GM12878 (cell line): Measurements from ENCODE around the gene SNAI1. TPM values are rescaled to one million over a fixed set of nuclear protein-coding genes. Genes with fewer than 3 reads are reported as not detected.

Experiments used
- ATAC-seq: fragments of 200-7000 bp; cut with Tn5 transposase; 3 replicates; pipeline ENCODE4 v1.9.1; 2020; ENCODE audit warnings: mild to moderate bottlenecking, moderate library complexity
- BruUV-seq: library from RNA; stranded (reverse); fragments of 400-500 nt; replicated peaks from 2 replicates; lab custom pipeline; 2021; lab: Mats Ljungman, UMichigan
- CTCF ChIA-PET: fragments of 300-600 bp; sonication (Branson Sonifier 250); formaldehyde crosslinking; extraction: SDS; loops from one replicate; lab custom pipeline; 2021; ENCODE audit warnings: inconsistent platforms; lab: Yijun Ruan, JAX
- POLR2A ChIA-PET: fragments of 350-600 bp; formaldehyde crosslinking; extraction: SDS; loops from one replicate; lab custom pipeline; 2021; ENCODE audit warnings: inconsistent platforms; lab: Charles Lee
- RAD21 ChIA-PET: fragments of 300-600 bp; sonication (Branson Sonifier 250); formaldehyde crosslinking; loops from one replicate; lab custom pipeline; 2023; ENCODE audit warnings: antibody characterized with exemption; ENCODE audit not compliant: unreplicated experiment; lab: Charles Lee
- SMC1A ChIA-PET: fragments of 300-600 bp; sonication (Branson Sonifier 250); formaldehyde crosslinking; loops from one replicate; lab custom pipeline; 2023; ENCODE audit not compliant: unreplicated experiment, uncharacterized antibody; lab: Charles Lee
- DNase-seq: peaks from one replicate; pipeline ENCODE4 v3.0.0-alpha.2; 2011; ENCODE audit warnings: low read depth, low spot score
- FAIRE-seq: peaks from 3 replicates; lab custom pipeline; 2011; peaks lifted over from hg19 to GRCh38; lab: Jason Lieb, UNC
- H2AFZ ChIP-seq: 2 replicates; pipeline ENCODE4 v1.6.0; 2011; ENCODE audit warnings: low read depth, low read length, control low read depth; ENCODE audit not compliant: control insufficient read depth
- H3K27ac ChIP-seq: 2 replicates; pipeline ENCODE4 v1.5.1; 2011; ENCODE audit warnings: control low read depth; ENCODE audit not compliant: control insufficient read depth, insufficient read depth
- H3K27me3 ChIP-seq, 2 experiments: replicated peaks in 1 of 2; 2 replicates each; pipeline versions ENCODE4 v1.6.0 to v1.6.1; 2011; ENCODE audit warnings: low read length in 1 of 2; ENCODE audit not compliant: control insufficient read depth in 2 of 2, insufficient read depth in 2 of 2
- H3K36me3 ChIP-seq, 2 experiments: 2 replicates each; pipeline ENCODE4 v1.5.1; 2011; ENCODE audit warnings: low read length in 1 of 2; ENCODE audit not compliant: control insufficient read depth in 2 of 2, insufficient read depth in 2 of 2
- H3K4me1 ChIP-seq: 2 replicates; pipeline ENCODE4 v1.6.1; 2011; ENCODE audit warnings: mild to moderate bottlenecking, low read length, moderate library complexity, mixed read lengths; ENCODE audit not compliant: control insufficient read depth, insufficient read depth
- H3K4me2 ChIP-seq: 2 replicates; pipeline ENCODE4 v1.6.0; 2011; ENCODE audit warnings: control low read depth; ENCODE audit not compliant: control insufficient read depth, insufficient read depth
- H3K4me3 ChIP-seq: fragments of 200-600 bp; sonication (generic); 2 replicates; pipeline ENCODE4 v1.5.1; 2016
- H3K79me2 ChIP-seq: 2 replicates; pipeline ENCODE4 v1.6.0; 2011; ENCODE audit warnings: low read length; ENCODE audit not compliant: control insufficient read depth, insufficient read depth
- H3K9ac ChIP-seq: 2 replicates; pipeline ENCODE4 v1.8.0; 2011; ENCODE audit warnings: low read length, control low read depth, mixed read lengths; ENCODE audit not compliant: control insufficient read depth, insufficient read depth
- H3K9me3 ChIP-seq: replicated peaks from 3 replicates; pipeline ENCODE4 v1.5.1; 2011; ENCODE audit warnings: mild to moderate bottlenecking, low read length; ENCODE audit not compliant: control insufficient read depth, insufficient read depth
- H4K20me1 ChIP-seq: 2 replicates; pipeline ENCODE4 v1.6.0; 2011; ENCODE audit not compliant: control insufficient read depth, insufficient read depth
- ESRRA ChIP-seq: IDR thresholded peaks from 2 replicates; pipeline ENCODE4 v1.6.1; 2012; ENCODE audit warnings: mild to moderate bottlenecking, low read length, improper control_type of control experiment
- KDM1A ChIP-seq: fragments of 200-600 bp; sonication (generic); IDR thresholded peaks from 2 replicates; pipeline ENCODE4 v1.6.1; 2016; ENCODE audit warnings: borderline replicate concordance
- RUNX3 ChIP-seq: IDR thresholded peaks from 2 replicates; pipeline ENCODE4 v1.6.1; 2012; ENCODE audit warnings: low read length, inconsistent platforms
- SPI1 ChIP-seq: IDR thresholded peaks from 2 replicates; pipeline ENCODE4 v1.6.1; 2011; ENCODE audit warnings: low read depth, mild to moderate bottlenecking, low read length, moderate library complexity, borderline replicate concordance; ENCODE audit not compliant: insufficient read depth
- WGBS: methylation state at CpG from one replicate; pipeline ENCODE4 v1.1.6; 2016; ENCODE audit warnings: low lambda C conversion rate; ENCODE audit not compliant: insufficient replicate concordance, insufficient coverage; ENCODE audit errors: missing lambda C conversion rate; 5-methylcytosine and 5-hydroxymethylcytosine counted together
- in situ Hi-C: fragments of 300-500 bp; cut with MboI; formaldehyde crosslinking; loops from 9 replicates; pipeline ENCODE4 v1.14.3; 2018; ENCODE audit warnings: mixed read lengths
- intact Hi-C: fragments of 100-400 bp; cut with micrococcal nuclease; formaldehyde crosslinking; loops from one replicate; pipeline ENCODE4 v1.14.2; 2022; ENCODE audit not compliant: unreplicated experiment
- polyA plus RNA-seq, 11 experiments: library from polyadenylated mRNA; depleted of rRNA in 4 of 11; unstranded in 6 of 11; stranded (reverse) in 5 of 11; fragments of >200 nt; fragmentation: Nextera tagmentation in 4 of 11; fragmentation: Illumina TruSeq in 1 of 11; extraction: Ambion mirVana in 4 of 11; extraction: Trizol in 1 of 11; gene quantifications; 1 replicate in 1 of 11; 2 replicates in 10 of 11; pipeline versions ENCODE4 v1.2.1 to v1.2.3, GENCODE V29; 2011 to 2016; ENCODE audit warnings: inconsistent platforms in 2 of 11, missing spikeins in 2 of 11, low read depth in 1 of 11
- total RNA-seq, 4 experiments: library from RNA; depleted of rRNA in 3 of 4; stranded (reverse); fragments of >200 nt in 3 of 4; fragmentation: Illumina TruSeq in 1 of 4; extraction: Trizol in 1 of 4; gene quantifications; 2 replicates each; pipeline versions ENCODE4 v1.2.1 to v1.2.3, GENCODE V29; 2013 to 2021
- TF ChIP-seq, protein P1 (sequence below): fragments of 150-350 bp; IDR thresholded peaks from 2 replicates; pipeline ENCODE4 v1.6.1; 2016; ENCODE audit warnings: low read depth, low read length
- TF ChIP-seq, protein P2 (sequence below): IDR thresholded peaks from 2 replicates; pipeline ENCODE4 v1.6.1; 2011; ENCODE audit warnings: borderline replicate concordance, low read depth, mild to moderate bottlenecking, moderate library complexity, mixed read lengths, low read length; ENCODE audit not compliant: insufficient read depth; ENCODE audit errors: extremely low read length

The SNAI1 gene
- total and polyA plus RNA-seq, 10 of the 15 experiments (the other 5 are each of a cell fraction or from before 2014, with no cell fraction given) = 0.11 to 0.79 (median 0.24) TPM; not detected in 2

DNA sequence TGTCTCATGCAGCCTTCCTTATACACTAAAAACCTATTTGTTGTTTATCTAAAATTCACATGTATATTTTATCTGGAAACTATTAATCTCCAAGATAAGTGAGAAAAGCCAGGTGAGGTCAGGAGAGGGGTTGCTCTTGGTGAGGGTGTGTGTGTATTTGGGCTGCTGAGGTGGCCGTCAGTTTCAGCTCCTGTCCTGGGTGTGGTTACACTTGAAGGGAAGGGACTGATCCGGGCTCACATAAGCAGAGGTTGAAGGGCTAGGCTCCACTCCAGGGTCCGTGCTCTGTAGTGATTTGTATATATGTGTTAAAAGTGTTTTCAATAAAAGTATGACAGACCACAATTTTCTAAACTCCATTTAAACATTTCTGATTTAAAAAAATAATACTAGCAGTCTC, 13.5 kb upstream of the SNAI1 start:
- no peaks in the 10 kb centered on the region for H4K20me1 ChIP-seq
- FAIRE-seq = no peak

DNA sequence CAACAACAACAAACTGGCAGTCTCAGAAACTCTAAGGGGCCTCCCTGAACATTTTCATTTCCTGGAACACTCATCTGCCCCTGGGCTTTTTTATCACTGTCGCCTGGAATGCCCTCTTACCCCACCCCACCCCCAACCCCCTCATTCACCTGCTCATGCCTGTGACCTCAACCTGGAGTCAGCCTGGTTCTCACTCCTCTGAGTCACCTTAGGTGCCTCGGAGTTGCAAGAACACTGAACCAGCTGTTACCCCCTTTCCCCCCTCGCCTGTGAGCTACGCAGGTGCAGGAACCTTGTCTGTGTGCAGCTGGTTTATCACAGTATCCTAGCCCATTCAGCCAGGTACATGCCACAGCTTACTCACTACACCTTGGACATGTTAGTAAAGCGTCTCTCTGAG, 12.8 kb upstream of the SNAI1 start:
- POLR2A ChIA-PET = no interaction called here
- H3K79me2 ChIP-seq = no peaks in the 10 kb centered on the region
- CTCF ChIA-PET = no interaction called here
- SMC1A ChIA-PET = interaction anchor here (1.1 kb wide), 1 partner anchor 79 kb away, joined by 4 read pairs; no protein-coding TSS in a partner anchor
- no TSS peak for BruUV-seq
- WGBS = 70% methylated on average over 4 of the region's 5 CpGs
- no peak overlapping the region for H3K4me3 ChIP-seq
- no peak for ATAC-seq
- no peak overlapping the region for H3K27ac ChIP-seq
- no peak overlapping the region for H3K4me2 ChIP-seq
- no peaks in the 10 kb centered on the region for H3K9me3 ChIP-seq
- RAD21 ChIA-PET = interaction anchor here (0.9 kb wide), 1 partner anchor 9 kb away, joined by 4 read pairs; no protein-coding TSS in a partner anchor
- no peaks in the 10 kb centered on the region for H3K36me3 ChIP-seq
- H3K4me1 ChIP-seq = no peaks in the 10 kb centered on the region
- in situ Hi-C loops = no loop called here
- no peak overlapping the region for H3K9ac ChIP-seq
- no peak for FAIRE-seq
- TF ChIP-seq KDM1A = no peak
- TF ChIP-seq, protein P1, sequence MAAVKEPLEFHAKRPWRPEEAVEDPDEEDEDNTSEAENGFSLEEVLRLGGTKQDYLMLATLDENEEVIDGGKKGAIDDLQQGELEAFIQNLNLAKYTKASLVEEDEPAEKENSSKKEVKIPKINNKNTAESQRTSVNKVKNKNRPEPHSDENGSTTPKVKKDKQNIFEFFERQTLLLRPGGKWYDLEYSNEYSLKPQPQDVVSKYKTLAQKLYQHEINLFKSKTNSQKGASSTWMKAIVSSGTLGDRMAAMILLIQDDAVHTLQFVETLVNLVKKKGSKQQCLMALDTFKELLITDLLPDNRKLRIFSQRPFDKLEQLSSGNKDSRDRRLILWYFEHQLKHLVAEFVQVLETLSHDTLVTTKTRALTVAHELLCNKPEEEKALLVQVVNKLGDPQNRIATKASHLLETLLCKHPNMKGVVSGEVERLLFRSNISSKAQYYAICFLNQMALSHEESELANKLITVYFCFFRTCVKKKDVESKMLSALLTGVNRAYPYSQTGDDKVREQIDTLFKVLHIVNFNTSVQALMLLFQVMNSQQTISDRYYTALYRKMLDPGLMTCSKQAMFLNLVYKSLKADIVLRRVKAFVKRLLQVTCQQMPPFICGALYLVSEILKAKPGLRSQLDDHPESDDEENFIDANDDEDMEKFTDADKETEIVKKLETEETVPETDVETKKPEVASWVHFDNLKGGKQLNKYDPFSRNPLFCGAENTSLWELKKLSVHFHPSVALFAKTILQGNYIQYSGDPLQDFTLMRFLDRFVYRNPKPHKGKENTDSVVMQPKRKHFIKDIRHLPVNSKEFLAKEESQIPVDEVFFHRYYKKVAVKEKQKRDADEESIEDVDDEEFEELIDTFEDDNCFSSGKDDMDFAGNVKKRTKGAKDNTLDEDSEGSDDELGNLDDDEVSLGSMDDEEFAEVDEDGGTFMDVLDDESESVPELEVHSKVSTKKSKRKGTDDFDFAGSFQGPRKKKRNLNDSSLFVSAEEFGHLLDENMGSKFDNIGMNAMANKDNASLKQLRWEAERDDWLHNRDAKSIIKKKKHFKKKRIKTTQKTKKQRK = no peak
- TF ChIP-seq, protein P2, sequence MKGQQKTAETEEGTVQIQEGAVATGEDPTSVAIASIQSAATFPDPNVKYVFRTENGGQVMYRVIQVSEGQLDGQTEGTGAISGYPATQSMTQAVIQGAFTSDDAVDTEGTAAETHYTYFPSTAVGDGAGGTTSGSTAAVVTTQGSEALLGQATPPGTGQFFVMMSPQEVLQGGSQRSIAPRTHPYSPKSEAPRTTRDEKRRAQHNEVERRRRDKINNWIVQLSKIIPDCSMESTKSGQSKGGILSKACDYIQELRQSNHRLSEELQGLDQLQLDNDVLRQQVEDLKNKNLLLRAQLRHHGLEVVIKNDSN = peak; percentile 11
- intact Hi-C loops = no loop called here
- no peaks in the 10 kb centered on the region for H4K20me1 ChIP-seq
- no peaks in the 10 kb centered on the region for H3K27me3 ChIP-seq
- no peak overlapping the region for H2AFZ ChIP-seq
- DNase-seq = no peak

More for the DNA sequence above, 13.5 kb upstream of the SNAI1 start:
- ChIA-PET CTCF (interaction anchor here (0.8 kb wide), 1 partner anchor 48 kb away, joined by 3 read pairs; no protein-coding TSS in a partner anchor), RAD21 (no interaction called here), SMC1A (interaction anchor here (1.1 kb wide), 1 partner anchor 80 kb away, joined by 4 read pairs; no protein-coding TSS in a partner anchor), POLR2A (no interaction called here)
- no peaks in the 10 kb centered on the region for H3K4me1 ChIP-seq
- no peaks in the 10 kb centered on the region for H3K79me2 ChIP-seq
- no peak overlapping the region for H3K27ac ChIP-seq
- H3K4me3 ChIP-seq = no peak overlapping the region
- no peaks in the 10 kb centered on the region for H3K36me3 ChIP-seq
- no peaks in the 10 kb centered on the region for H3K9me3 ChIP-seq
- in situ Hi-C loops (no loop called here), intact Hi-C loops (no loop called here)
- peak; percentile 84 for TF ChIP-seq SPI1
- peak; percentile 48; the same call in 1 of the 2 replicates for TF ChIP-seq RUNX3
- no peak for TF ChIP-seq ESRRA
- no peak overlapping the region for H3K4me2 ChIP-seq
- DNase-seq = no peak
- 59% methylated on average over 3 of the region's 3 CpGs for WGBS
- H2AFZ ChIP-seq = no peak overlapping the region
- no peak overlapping the region for H3K9ac ChIP-seq
- no TSS peak for BruUV-seq
- H3K27me3 ChIP-seq = no peaks in the 10 kb centered on the region
- ATAC-seq = peak; percentile 90
